ENCODE data around the gene BTBD1.

Gene BTBD1

GRCh38 chr15:83066034-83066733, 868 bp downstream of the BTBD1 start:
- no peak for DNase-seq
- peaks cover 6% of the 10 kb centered on the region for H3K9me3 ChIP-seq

GRCh38 chr15:83065431-83065830, 1.6 kb downstream of the BTBD1 start:
- Histone ChIP-seq H3K4me1 (peaks cover 4% of the 10 kb centered on the region; the same call in 1 of the 2 replicates), H3K9me3 (peaks cover 6% of the 10 kb centered on the region), H3K36me3 (peaks cover 31% of the 10 kb centered on the region), H3K4me3 (ENCODE audit: low read depth, low read length) (peak overlapping the region; percentile 100), H3K27me3 (no peaks in the 10 kb centered on the region)
- no peak for DNase-seq
- TF ChIP-seq, protein P1, sequence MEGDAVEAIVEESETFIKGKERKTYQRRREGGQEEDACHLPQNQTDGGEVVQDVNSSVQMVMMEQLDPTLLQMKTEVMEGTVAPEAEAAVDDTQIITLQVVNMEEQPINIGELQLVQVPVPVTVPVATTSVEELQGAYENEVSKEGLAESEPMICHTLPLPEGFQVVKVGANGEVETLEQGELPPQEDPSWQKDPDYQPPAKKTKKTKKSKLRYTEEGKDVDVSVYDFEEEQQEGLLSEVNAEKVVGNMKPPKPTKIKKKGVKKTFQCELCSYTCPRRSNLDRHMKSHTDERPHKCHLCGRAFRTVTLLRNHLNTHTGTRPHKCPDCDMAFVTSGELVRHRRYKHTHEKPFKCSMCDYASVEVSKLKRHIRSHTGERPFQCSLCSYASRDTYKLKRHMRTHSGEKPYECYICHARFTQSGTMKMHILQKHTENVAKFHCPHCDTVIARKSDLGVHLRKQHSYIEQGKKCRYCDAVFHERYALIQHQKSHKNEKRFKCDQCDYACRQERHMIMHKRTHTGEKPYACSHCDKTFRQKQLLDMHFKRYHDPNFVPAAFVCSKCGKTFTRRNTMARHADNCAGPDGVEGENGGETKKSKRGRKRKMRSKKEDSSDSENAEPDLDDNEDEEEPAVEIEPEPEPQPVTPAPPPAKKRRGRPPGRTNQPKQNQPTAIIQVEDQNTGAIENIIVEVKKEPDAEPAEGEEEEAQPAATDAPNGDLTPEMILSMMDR (IDR thresholded peaks at IDR 0.05; ENCODE audit: low read depth, low read length), result no peak

More at GRCh38 chr15:83066034-83066733, 868 bp downstream of the BTBD1 start:
- Histone ChIP-seq H3K36me3 (peaks cover 28% of the 10 kb centered on the region), H3K4me3 (ENCODE audit: low read depth, low read length) (peak overlapping the region; percentile 100), H3K27me3 (no peaks in the 10 kb centered on the region), H3K4me1 (peaks cover 4% of the 10 kb centered on the region; the same call in 1 of the 2 replicates)
- TF ChIP-seq, protein P1 (IDR thresholded peaks at IDR 0.05; ENCODE audit: low read depth, low read length), result no peak

DNA sequence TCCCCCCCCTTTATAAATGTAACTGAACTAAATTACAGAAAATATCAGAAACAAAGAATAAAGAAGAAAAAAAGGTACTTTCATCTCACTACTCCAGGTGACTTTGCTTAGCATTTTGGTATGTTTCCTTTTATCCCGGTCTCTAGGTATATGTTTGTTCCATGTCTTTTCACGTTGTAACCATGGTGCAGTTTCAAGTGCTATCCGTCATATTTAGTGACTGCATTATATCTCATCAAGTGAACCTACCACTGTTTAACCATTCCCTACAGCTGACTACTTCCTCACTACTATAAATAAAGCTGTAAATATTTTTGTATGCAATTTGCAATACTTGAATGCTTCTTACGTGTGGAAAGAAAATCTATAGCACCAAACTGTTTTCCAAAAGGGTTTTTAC, 2.2 kb downstream of the BTBD1 start:
- Histone ChIP-seq H3K36me3 (peaks cover 31% of the 10 kb centered on the region), H3K9me3 (peaks cover 6% of the 10 kb centered on the region), H3K4me1 (peaks cover 4% of the 10 kb centered on the region; the same call in 1 of the 2 replicates), H3K27me3 (no peaks in the 10 kb centered on the region), H3K4me3 (ENCODE audit: low read depth, low read length) (peak overlapping the region; percentile 100)
- TF ChIP-seq, protein P1 (IDR thresholded peaks at IDR 0.05; ENCODE audit: low read depth, low read length), result no peak
- DNase-seq, result no peak

DNA sequence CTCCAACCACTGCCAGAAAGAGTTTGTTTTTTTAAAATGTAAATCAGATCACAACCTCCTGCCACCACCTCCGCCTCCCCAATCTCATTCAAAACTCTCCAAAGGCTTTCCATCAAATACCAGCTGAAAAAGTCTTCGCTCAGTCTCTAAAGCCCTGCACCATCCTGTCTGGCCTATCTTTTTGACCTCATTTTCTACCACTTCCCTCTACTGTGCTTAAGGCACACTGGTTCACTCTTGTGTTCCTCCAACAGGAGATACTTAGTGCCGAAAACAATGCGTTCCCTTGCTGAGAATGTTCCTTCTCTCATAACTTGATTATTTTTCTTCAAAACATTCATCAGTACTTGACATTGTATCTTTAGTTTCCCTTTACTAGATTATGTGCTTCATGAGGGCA, 3.5 kb downstream of the BTBD1 start:
- TF ChIP-seq, protein P1 (IDR thresholded peaks at IDR 0.05; ENCODE audit: low read depth, low read length), result no peak
- H3K27me3 ChIP-seq, result no peaks in the 10 kb centered on the region
- DNase-seq, result no peak
- peaks cover 4% of the 10 kb centered on the region; the same call in 1 of the 2 replicates for H3K4me1 ChIP-seq
- no peaks in the 10 kb centered on the region for H3K9me3 ChIP-seq
- H3K36me3 ChIP-seq, result peaks cover 39% of the 10 kb centered on the region
- no peak overlapping the region for H3K4me3 ChIP-seq (ENCODE audit: low read depth, low read length)

DNA sequence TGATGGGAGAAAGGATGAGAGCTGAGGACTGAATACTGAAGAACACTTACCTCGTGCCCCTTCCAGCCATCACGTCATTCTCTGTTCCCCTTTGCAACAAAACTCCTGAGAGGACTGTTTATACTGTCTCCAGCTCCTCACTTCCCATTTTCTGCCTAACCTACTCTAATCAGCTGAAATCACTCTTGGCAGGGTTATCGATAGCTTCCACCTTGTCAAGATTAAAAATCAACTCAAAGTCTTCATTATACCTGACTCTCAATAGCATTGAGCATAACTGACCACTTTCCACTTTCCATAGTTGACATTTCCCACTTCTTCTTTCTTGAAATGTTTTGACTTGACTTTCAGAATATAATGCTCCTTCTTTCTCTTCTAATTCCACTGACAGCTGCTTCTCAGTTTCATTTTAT, 4.3 kb downstream of the BTBD1 start:
- peaks cover 4% of the 10 kb centered on the region; the same call in 1 of the 2 replicates for H3K4me1 ChIP-seq
- peaks cover 39% of the 10 kb centered on the region for H3K36me3 ChIP-seq
- TF ChIP-seq, protein P1 (IDR thresholded peaks at IDR 0.05; ENCODE audit: low read depth, low read length), result no peak
- H3K27me3 ChIP-seq, result no peaks in the 10 kb centered on the region
- DNase-seq, result no peak
- H3K4me3 ChIP-seq (ENCODE audit: low read depth, low read length), result no peak overlapping the region
- no peaks in the 10 kb centered on the region for H3K9me3 ChIP-seq

DNA sequence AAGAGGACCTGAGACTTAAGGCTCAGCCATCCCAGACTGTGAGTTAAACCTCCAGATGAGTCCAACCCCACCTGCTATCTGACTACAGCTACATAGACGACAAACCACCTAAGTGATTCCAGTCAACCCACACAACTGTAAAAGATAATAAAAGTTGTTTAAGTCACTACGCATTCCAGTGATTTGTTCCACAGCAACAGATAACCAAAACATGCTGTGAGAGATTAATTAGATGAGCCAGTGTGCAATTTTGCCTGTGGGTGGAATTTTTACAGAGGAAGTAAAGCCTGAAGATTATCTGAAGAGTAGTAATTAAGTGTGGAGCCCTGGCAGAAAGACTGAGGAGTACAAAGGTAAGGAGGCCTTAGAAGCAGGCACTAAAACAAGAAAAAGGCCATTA, 5.4 kb downstream of the BTBD1 start:
- no peak for DNase-seq

More for the DNA sequence above, 5.4 kb downstream of the BTBD1 start:
- Histone ChIP-seq H3K9me3 (no peaks in the 10 kb centered on the region), H3K36me3 (peaks cover 39% of the 10 kb centered on the region), H3K27me3 (no peaks in the 10 kb centered on the region), H3K4me3 (ENCODE audit: low read depth, low read length) (no peak overlapping the region), H3K4me1 (peaks cover 4% of the 10 kb centered on the region; the same call in 1 of the 2 replicates)
- TF ChIP-seq, protein P1 (IDR thresholded peaks at IDR 0.05; ENCODE audit: low read depth, low read length), result no peak
